Pancreas (tissue), 10 donors: ENCODE data around the gene PGM3. TPM values are rescaled to one million over a fixed set of nuclear protein-coding genes. Genes with fewer than 3 reads are reported as not detected.

ENCODE experiments used
- ATAC-seq, 4 donors: fragments of 200-7000 bp; cut with Tn5 transposase; one replicate each; pipeline versions ENCODE4 v1.8.0 to v1.9.1; 2020; ENCODE audit warnings: mild to moderate bottlenecking in 4 of 4, moderate library complexity in 4 of 4
- DNase-seq, 6 donors: peaks; one replicate each; pipeline ENCODE4 v3.0.0-alpha.2; 2020
- FAIRE-seq: peaks from 2 replicates; lab custom pipeline; 2012; peaks lifted over from hg19 to GRCh38; lab: Jason Lieb, UNC
- H3K27ac ChIP-seq, 4 donors: fragments of 200-600 bp; sonication (generic); 1 replicate in 3 of 4; 2 replicates in 1 of 4; pipeline versions ENCODE4 v1.5.0 to v1.8.0; 2020
- H3K27me3 ChIP-seq, 4 donors: fragments of 200-600 bp; one replicate each; pipeline ENCODE4 v1.8.0; 2021
- H3K36me3 ChIP-seq, 3 donors: fragments of 200-600 bp; sonication (generic) in 1 of 3; one replicate each; pipeline versions ENCODE4 v1.5.0 to v1.8.0; 2020 to 2021
- H3K4me1 ChIP-seq, 3 donors: fragments of 200-600 bp; one replicate each; pipeline ENCODE4 v1.8.0; 2021
- H3K4me3 ChIP-seq, 4 donors: fragments of 200-600 bp; sonication (generic) in 2 of 4; one replicate each; pipeline versions ENCODE4 v1.5.0 to v1.8.0; 2020 to 2021
- H3K9me3 ChIP-seq, 4 donors: fragments of 200-600 bp; one replicate each; pipeline ENCODE4 v1.8.0; 2021
- whole genome bisulfite sequencing, 2 donors: extraction: QIAGEN DNeasy Blood & Tissue Kit; methylation state at CpG; one replicate each; pipeline ENCODE4 v1.1.7; 2013; 5-methylcytosine and 5-hydroxymethylcytosine counted together
- intact Hi-C, 3 donors: fragments of 100-400 bp; cut with DNase I; formaldehyde crosslinking; loops; one replicate each; pipeline versions ENCODE4 v1.11.1 to v1.14.2; 2022
- polyA plus RNA-seq, 2 donors: library from polyadenylated mRNA; stranded (reverse); fragments of 200-250 nt; gene quantifications; one replicate each; pipeline ENCODE4 v1.2.3, GENCODE V29; 2013
- total RNA-seq, 6 donors: library from RNA; stranded (reverse); fragmentation: NEBNext Ultra II Directional in 4 of 6; extraction: Animal tissue kit (Norgen Biotek cat#: 25700) in 4 of 6; gene quantifications; one replicate each; pipeline versions ENCODE4 v1.2.1 to v1.2.4, GENCODE V29; 2021 to 2023
- TF ChIP-seq, protein P1 (sequence below), 4 donors: fragments of 200-600 bp; sonication (generic) in 3 of 4; IDR thresholded peaks; one replicate each; pipeline versions ENCODE4 v1.5.0 to v1.8.0; 2021; ENCODE audit warnings: antibody characterized with exemption in 4 of 4
- donor health status: healthy with polysubstance abuse.
- donor health status: DM: no; HTN: no; CAD: no; lungs with moderate emphysema.
- donor health status: DM: no; HTN: no; CAD: no.
- donor health status: control.
- donor health status: control.
- donor health status: Bipolar disorder and iron deficiency.
- donor health status: DM: yes; HTN: yes; CAD: no.
- donor health status: DM: no; HTN: no; CAD: no.
- donor health status: DM: no; HTN: no; CAD: no.
- donor health status: DM: yes; HTN: yes; CAD: no.

PGM3 gene
- total and polyA plus RNA-seq, 8 donors: 14.2 to 67.6 (median 49.7) TPM

DNA sequence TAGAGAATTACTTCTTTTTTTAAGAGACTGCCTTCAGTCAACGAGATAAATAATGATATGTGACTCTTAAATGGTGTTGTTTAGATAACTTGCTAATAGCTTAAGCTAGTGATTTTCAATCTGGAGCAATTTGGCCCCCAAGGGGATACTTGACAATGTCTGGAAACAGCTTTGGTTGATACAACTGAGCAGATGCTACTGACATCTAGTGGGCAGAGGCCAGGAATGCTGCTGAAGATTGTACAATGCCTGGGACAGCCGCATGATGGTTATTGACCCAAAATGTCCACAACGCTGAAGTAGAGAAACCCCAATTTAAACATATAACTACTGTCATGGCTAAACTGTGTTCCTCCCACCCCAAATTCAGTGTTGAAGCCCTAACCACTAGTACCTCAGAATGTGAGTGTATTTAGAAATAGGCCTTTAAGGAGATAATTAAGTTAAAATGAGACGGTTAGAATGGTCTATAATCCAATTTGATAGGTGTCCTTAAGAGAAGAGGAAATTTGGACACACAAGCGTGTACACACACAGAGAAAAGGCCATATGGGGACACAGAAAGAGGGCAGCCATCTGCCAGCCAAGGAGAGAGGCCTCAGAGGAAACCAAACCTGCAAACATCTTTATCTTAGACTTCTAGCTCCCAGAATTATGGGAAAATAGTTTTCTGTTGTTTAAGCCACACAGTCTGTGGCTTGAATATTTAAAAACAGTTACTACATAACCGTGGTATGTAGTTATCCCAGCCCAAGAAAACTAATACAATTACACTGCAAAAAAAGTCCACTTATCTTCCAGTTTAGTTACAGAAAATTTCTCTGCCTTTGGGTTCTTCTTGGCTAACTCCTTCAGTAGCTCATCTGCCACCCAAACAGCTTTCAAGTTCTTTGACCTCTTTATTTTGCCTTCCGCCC is 22.3 kb upstream of the PGM3 start:
- peak in 4 of 6 donors; percentile 42 to 68 (median 46) for DNase-seq
- Histone ChIP-seq H3K36me3 (no peaks in the 10 kb centered on the region), H3K27ac (no peak overlapping the region), H3K9me3 (no peaks in the 10 kb centered on the region), H3K4me3 (no peak overlapping the region), H3K27me3 (no peaks in the 10 kb centered on the region), H3K4me1 (no peaks in the 10 kb centered on the region)
- intact Hi-C loops: loop anchor here in 1 of 3 donors (10.0 kb wide), 1 partner anchor 151 kb away; the partner anchor contains the start of genes DOP1A and UBE3D
- TF ChIP-seq, protein P1, sequence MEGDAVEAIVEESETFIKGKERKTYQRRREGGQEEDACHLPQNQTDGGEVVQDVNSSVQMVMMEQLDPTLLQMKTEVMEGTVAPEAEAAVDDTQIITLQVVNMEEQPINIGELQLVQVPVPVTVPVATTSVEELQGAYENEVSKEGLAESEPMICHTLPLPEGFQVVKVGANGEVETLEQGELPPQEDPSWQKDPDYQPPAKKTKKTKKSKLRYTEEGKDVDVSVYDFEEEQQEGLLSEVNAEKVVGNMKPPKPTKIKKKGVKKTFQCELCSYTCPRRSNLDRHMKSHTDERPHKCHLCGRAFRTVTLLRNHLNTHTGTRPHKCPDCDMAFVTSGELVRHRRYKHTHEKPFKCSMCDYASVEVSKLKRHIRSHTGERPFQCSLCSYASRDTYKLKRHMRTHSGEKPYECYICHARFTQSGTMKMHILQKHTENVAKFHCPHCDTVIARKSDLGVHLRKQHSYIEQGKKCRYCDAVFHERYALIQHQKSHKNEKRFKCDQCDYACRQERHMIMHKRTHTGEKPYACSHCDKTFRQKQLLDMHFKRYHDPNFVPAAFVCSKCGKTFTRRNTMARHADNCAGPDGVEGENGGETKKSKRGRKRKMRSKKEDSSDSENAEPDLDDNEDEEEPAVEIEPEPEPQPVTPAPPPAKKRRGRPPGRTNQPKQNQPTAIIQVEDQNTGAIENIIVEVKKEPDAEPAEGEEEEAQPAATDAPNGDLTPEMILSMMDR (IDR thresholded peaks at IDR 0.05): peak; percentile 24 to 66 (median 54)
- WGBS, 2 donors: 27 to 30% methylated on average over 7 of the region's 7 CpGs
- FAIRE-seq: peak; percentile 91
- peak; percentile 67 to 99 (median 97) for ATAC-seq

DNA sequence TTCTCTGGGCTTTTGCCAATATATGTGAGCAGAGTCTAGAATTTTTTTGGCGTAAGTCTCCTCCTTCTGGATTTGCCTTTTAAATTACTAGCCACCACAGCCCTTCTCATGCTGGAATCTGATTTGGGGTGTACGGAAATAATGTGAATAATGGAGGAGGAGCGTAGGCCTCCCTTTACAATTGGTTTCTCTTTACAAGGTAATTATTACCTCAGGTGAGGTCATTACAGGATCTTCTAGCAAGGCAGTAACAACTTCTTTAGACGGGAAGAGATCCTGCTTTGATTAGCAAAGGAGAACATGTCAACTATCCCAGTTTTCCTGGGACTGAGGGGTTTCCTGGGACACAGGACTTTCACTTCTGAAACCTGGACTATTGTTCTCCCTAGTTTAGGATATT is 9.0 kb upstream of the PGM3 start:
- intact Hi-C loops: no loop called here
- DNase-seq (no peak), FAIRE-seq (no peak), ATAC-seq (peak in 1 of 4 donors; percentile 39)
- no peaks in the 10 kb centered on the region for H3K9me3 ChIP-seq
- H3K4me3 ChIP-seq: no peak overlapping the region
- peaks cover 0 to 4% (median 0%) of the 10 kb centered on the region in 3 donors for H3K4me1 ChIP-seq
- 66 to 67% methylated on average over 4 of the region's 4 CpGs for WGBS, 2 donors
- H3K27me3 ChIP-seq: no peaks in the 10 kb centered on the region
- TF ChIP-seq, protein P1 (IDR thresholded peaks at IDR 0.05): no peak
- no peaks in the 10 kb centered on the region for H3K36me3 ChIP-seq
- no peak overlapping the region for H3K27ac ChIP-seq

DNA sequence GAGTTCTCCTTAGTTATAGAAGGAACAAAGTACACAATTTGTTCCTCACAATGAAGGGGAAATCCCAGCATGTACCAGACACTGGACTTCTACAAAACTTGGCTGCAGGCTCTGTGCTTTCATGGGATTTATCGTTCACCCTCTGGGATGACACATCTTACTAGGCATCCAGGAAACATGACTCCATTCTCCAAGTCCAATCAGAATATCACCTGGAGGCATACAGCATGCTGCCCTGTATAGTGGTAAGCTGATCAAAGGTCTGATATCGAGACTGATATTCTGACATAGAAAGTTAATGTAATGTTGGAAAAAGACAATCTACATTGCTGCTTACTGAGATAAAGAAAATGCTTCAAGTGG is 6.8 kb upstream of the PGM3 start:
- H3K27me3 ChIP-seq: no peaks in the 10 kb centered on the region
- DNase-seq: peak in 1 of 6 donors; percentile 18
- peak; percentile 28 to 88 (median 74) for ATAC-seq
- FAIRE-seq: no peak
- TF ChIP-seq, protein P1 (IDR thresholded peaks at IDR 0.05): no peak
- H3K9me3 ChIP-seq: no peaks in the 10 kb centered on the region
- no peak overlapping the region for H3K4me3 ChIP-seq
- H3K4me1 ChIP-seq: peaks cover 5 to 8% (median 5%) of the 10 kb centered on the region in 3 donors
- 45 to 61% methylated on average over 2 of the region's 2 CpGs for WGBS, 2 donors
- peak overlapping the region in 1 of 4 donors; percentile 48 for H3K27ac ChIP-seq
- H3K36me3 ChIP-seq: no peaks in the 10 kb centered on the region
- intact Hi-C loops: no loop called here

DNA sequence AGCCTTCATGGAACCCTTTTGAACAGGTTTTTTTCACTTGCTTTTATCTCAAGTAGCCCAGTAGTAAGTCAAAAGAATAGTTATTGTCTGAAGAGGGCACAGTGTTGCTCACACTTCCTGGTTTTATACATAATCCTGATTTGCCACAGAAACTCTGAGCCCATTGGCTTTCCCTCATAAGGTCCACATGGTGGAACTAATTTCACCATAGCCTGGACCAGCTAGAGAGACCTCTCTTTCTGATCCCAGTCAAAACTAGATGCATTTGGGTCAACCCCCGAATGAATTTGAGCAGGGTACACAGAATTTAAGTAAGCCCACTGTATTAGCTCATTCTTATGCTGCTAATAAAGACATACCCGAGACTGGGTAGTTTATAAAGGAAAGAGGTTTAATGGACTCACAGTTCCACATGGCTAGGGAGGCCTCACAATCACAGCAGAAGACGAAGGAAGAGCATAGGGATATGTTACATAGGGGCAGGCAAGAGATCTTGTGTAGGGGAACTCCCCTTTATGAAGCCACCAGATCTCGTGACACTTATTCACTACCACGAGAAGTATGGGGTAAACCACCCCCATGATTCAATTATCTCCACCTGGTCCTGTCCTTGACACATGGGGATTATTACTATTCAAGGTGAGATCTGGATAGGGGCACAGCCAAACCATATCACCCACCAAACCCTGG is 6.3 kb upstream of the PGM3 start:
- peak in 3 of 4 donors; percentile 6 to 64 (median 33) for ATAC-seq
- no peak for DNase-seq
- H3K27ac ChIP-seq: peak overlapping the region in 2 of 4 donors; percentile 40 to 48
- no peaks in the 10 kb centered on the region for H3K27me3 ChIP-seq
- no peaks in the 10 kb centered on the region for H3K36me3 ChIP-seq
- FAIRE-seq: no peak
- peaks cover 6 to 13% (median 11%) of the 10 kb centered on the region in 3 donors for H3K4me1 ChIP-seq
- TF ChIP-seq, protein P1 (IDR thresholded peaks at IDR 0.05): no peak
- no peaks in the 10 kb centered on the region for H3K9me3 ChIP-seq
- no peak overlapping the region for H3K4me3 ChIP-seq
- intact Hi-C loops: no loop called here
- WGBS, 2 donors: 82 to 83% methylated on average over 5 of the region's 5 CpGs
